Tibial nerve (tissue), 4 donors: ENCODE measurements around the gene RPL29. TPM values are rescaled to one million over a fixed set of nuclear protein-coding genes. Genes with fewer than 3 reads are reported as not detected.

Source experiments
- DNase-seq, 2 donors: peaks; one replicate each; pipeline ENCODE4 v3.0.0-alpha.2; 2019; ENCODE audit warnings: low spot score in 2 of 2
- H3K27ac ChIP-seq, 4 donors: fragments of 200-600 bp; sonication (generic) in 3 of 4; one replicate each; pipeline ENCODE4 v1.5.1; 2017 to 2019; ENCODE audit warnings: mild to moderate bottlenecking in 1 of 4
- H3K27me3 ChIP-seq, 2 donors: fragments of 200-600 bp; sonication (generic) in 1 of 2; one replicate each; pipeline versions ENCODE4 v1.5.1 to v1.6.0; 2017 to 2019
- H3K36me3 ChIP-seq, 3 donors: fragments of 200-600 bp; sonication (generic); one replicate each; pipeline ENCODE4 v1.5.1; 2018 to 2019
- H3K4me1 ChIP-seq, 4 donors: fragments of 200-600 bp; sonication (generic) in 3 of 4; one replicate each; pipeline ENCODE4 v1.5.1; 2017 to 2019
- H3K4me3 ChIP-seq, 4 donors: fragments of 200-600 bp; sonication (generic) in 3 of 4; one replicate each; pipeline ENCODE4 v1.5.1; 2017 to 2019; ENCODE audit warnings: mild to moderate bottlenecking in 1 of 4, moderate library complexity in 1 of 4
- H3K9me3 ChIP-seq, 4 donors: fragments of 200-600 bp; sonication (generic) in 3 of 4; one replicate each; pipeline ENCODE4 v1.5.1; 2017 to 2019
- CTCF ChIP-seq, 5 experiments: fragments of 200-600 bp in 3 of 5; fragments of 450-650 bp in 2 of 5; sonication (generic) in 3 of 5; IDR thresholded peaks; one replicate each; pipeline ENCODE4 v1.5.1; 2016 to 2019; ENCODE audit warnings: antibody characterized with exemption in 5 of 5, mild to moderate bottlenecking in 3 of 5, moderate library complexity in 2 of 5
- EP300 ChIP-seq, 2 donors: sonication (generic); formaldehyde crosslinking; IDR thresholded peaks; one replicate each; pipeline ENCODE4 v1.6.1; 2017; ENCODE audit warnings: antibody characterized with exemption in 2 of 2, mild to moderate bottlenecking in 1 of 2
- POLR2A ChIP-seq, 2 donors: fragments of 450-650 bp; IDR thresholded peaks; one replicate each; pipeline ENCODE4 v1.6.1; 2017; ENCODE audit warnings: antibody characterized with exemption in 2 of 2, mild to moderate bottlenecking in 2 of 2, moderate library complexity in 2 of 2
- WGBS, 2 donors: methylation state at CpG; one replicate each; pipeline ENCODE4 v1.1.5; 2018; 5-methylcytosine and 5-hydroxymethylcytosine counted together
- small RNA-seq: library from RNA; depleted of rRNA; stranded (forward); fragments of <200 nt; gene quantifications from one replicate; pipeline ENCODE3, GENCODE V24; 2016
- total RNA-seq, 4 donors: library from RNA; depleted of rRNA; stranded (reverse); fragments of >200 nt; gene quantifications; one replicate each; pipeline ENCODE4 v1.1.0, GENCODE V29; 2016

RPL29 gene
- total RNA-seq, 4 donors from 2014 or later: 809 to 1,472 (median 1,336) TPM

DNA sequence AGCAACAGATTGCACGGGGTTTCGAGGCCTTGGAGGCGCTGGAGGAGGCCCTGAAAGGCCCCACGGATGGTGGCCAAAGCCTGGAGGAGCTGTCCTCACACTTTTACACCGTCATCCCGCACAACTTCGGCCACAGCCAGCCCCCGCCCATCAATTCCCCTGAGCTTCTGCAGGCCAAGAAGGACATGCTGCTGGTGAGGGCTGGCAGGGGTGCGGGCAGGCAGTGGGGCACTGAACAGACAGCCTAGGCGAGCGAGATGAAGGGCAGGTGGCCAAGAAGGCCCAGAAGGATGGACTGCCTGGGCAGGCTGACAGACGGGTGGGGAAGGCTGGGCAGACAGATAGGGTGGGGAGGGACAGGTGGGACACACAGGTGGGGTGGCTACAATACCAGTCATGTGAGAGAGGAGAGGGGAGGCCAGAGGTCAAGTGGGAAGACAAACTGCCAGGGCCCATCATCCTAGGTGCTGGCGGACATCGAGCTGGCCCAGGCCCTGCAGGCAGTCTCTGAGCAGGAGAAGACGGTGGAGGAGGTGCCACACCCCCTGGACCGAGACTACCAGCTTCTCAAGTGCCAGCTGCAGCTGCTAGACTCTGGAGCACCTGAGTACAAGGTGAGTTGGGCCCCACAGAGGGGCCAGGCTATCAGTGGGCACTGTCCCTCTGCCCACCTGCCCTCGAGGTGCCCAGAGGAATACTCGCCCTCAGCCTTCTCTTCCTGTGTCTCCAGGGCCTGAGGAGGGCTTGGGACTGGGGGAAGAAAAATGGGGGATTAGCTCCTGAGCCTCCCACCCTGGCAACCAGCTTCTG lies 50.5 kb downstream of the RPL29 start:
- TF ChIP-seq CTCF (IDR thresholded peaks at IDR 0.05) (no peak), EP300 (IDR thresholded peaks at IDR 0.05) (no peak), POLR2A (IDR thresholded peaks at IDR 0.05) (no peak)
- no peak for DNase-seq
- no peak overlapping the region for H3K4me3 ChIP-seq
- H3K27me3 ChIP-seq: no peaks in the 10 kb centered on the region
- no peaks in the 10 kb centered on the region for H3K9me3 ChIP-seq
- H3K27ac ChIP-seq: no peak overlapping the region
- H3K4me1 ChIP-seq: peaks cover 3 to 32% (median 23%) of the 10 kb centered on the region in 4 donors
- H3K36me3 ChIP-seq: peaks cover 0 to 43% (median 5%) of the 10 kb centered on the region in 3 donors
- WGBS, 2 donors: 80 to 86% methylated on average over 18 of the region's 18 CpGs

GRCh38 chr3:51944451-51945021 lies 51.2 kb downstream of the RPL29 start:
- Histone ChIP-seq H3K4me3 (no peak overlapping the region), H3K27ac (no peak overlapping the region), H3K4me1 (peaks cover 3 to 38% (median 26%) of the 10 kb centered on the region in 4 donors), H3K9me3 (no peaks in the 10 kb centered on the region), H3K27me3 (no peaks in the 10 kb centered on the region), H3K36me3 (peaks cover 0 to 43% (median 5%) of the 10 kb centered on the region in 3 donors)
- WGBS, 2 donors: 85 to 87% methylated on average over 11 of the region's 11 CpGs
- no peak for DNase-seq
- TF ChIP-seq POLR2A (IDR thresholded peaks at IDR 0.05) (no peak), CTCF (IDR thresholded peaks at IDR 0.05) (no peak), EP300 (IDR thresholded peaks at IDR 0.05) (no peak)

Small RNA genes lying within 50 kb of the gene (small RNA-seq; reads per million reads assigned to genes)
- not detected for gene AC115284.1

Other genes with a start within 250 kb of the RPL29 start
- not detected for gene IQCF6, start 216.7 kb downstream of the RPL29 start, total RNA-seq
- not detected for gene IQCF2, start 134.3 kb downstream of the RPL29 start, total RNA-seq
- gene IQCF5, start 120.3 kb downstream of the RPL29 start, total RNA-seq: not detected
- not detected for gene IQCF1, start 92.5 kb downstream of the RPL29 start, total RNA-seq
- 10 to 100 TPM; 14.9 to 32.9 (median 21.3) TPM for gene RRP9, start 54.0 kb downstream of the RPL29 start, total RNA-seq
- 10 to 100 TPM; 19.9 to 55.9 (median 40.6) TPM for gene PARP3, start 53.5 kb downstream of the RPL29 start, total RNA-seq
- 1 to 10 TPM in 1 of 4 donors, under 1 TPM in 1, not detected in 2; 0.87 to 1.0 TPM for gene GPR62, start 40.5 kb downstream of the RPL29 start, total RNA-seq
- 1,000 to 10,000 TPM in 2 of 4 donors, 100 to 1,000 TPM in 2; 838 to 1,216 (median 1,000) TPM for gene PCBP4, start 28.4 kb downstream of the RPL29 start, total RNA-seq
- 10 to 100 TPM; 37.5 to 61.4 (median 50.0) TPM for gene ABHD14B, start 21.8 kb downstream of the RPL29 start, total RNA-seq
- 10 to 100 TPM; 20.1 to 52.7 (median 22.6) TPM for gene ABHD14A, start 20.8 kb downstream of the RPL29 start, total RNA-seq
- 10 to 100 TPM; 32.2 to 61.0 (median 45.6) TPM for gene ACY1, start 12.4 kb downstream of the RPL29 start, total RNA-seq
- 10 to 100 TPM in 3 of 4 donors, 1 to 10 TPM in 1; 8.1 to 15.0 (median 11.5) TPM for gene DUSP7, start 60.7 kb upstream of the RPL29 start, total RNA-seq
- 1 to 10 TPM in 3 of 4 donors, under 1 TPM in 1; 0.84 to 3.1 (median 2.4) TPM for gene POC1A, start 158.5 kb upstream of the RPL29 start, total RNA-seq
- gene ALAS1, start 202.3 kb upstream of the RPL29 start, total RNA-seq: 10 to 100 TPM; 26.1 to 37.1 (median 32.0) TPM
- gene TLR9, start 229.8 kb upstream of the RPL29 start, total RNA-seq: under 1 TPM in 2 of 4 donors, not detected in 2; 0.30 to 0.39 TPM
- 10 to 100 TPM; 59.2 to 72.9 (median 60.4) TPM for gene TWF2, start 243.3 kb upstream of the RPL29 start, total RNA-seq
- 10 to 100 TPM; 25.8 to 35.1 (median 27.8) TPM for gene PPM1M, start 249.9 kb upstream of the RPL29 start, total RNA-seq